ENCODE data around the gene ATG2B.

ATG2B gene

GRCh38 chr14:96304956-96305355, 58.2 kb downstream of the ATG2B start:
- DNase-seq: no peak

- no peak for DNase-seq
Measured at GRCh38 chr14:96303981-96304380, 59.2 kb downstream of the ATG2B start.

GRCh38 chr14:96299441-96299840, 63.7 kb downstream of the ATG2B start:
- no peak for DNase-seq

GRCh38 chr14:96297997-96298515, 65.1 kb downstream of the ATG2B start:
- DNase-seq: no peak

- DNase-seq: no peak
Measured at GRCh38 chr14:96297000-96297399, 66.1 kb downstream of the ATG2B start.

GRCh38 chr14:96294246-96294645, 68.9 kb downstream of the ATG2B start:
- no peak for DNase-seq

- no peak for DNase-seq
Measured at GRCh38 chr14:96287856-96288255, 75.3 kb downstream of the ATG2B start.

GRCh38 chr14:96286251-96286650, 76.9 kb downstream of the ATG2B start:
- no peak for DNase-seq

- DNase-seq: no peak
Measured at GRCh38 chr14:96285667-96286066, 77.5 kb downstream of the ATG2B start.

- DNase-seq: no peak
Measured at GRCh38 chr14:96284430-96284829, 78.7 kb downstream of the ATG2B start.

GRCh38 chr14:96284008-96284407, 79.1 kb downstream of the ATG2B start:
- DNase-seq: no peak

GRCh38 chr14:96281486-96281885, 81.7 kb downstream of the ATG2B start:
- DNase-seq: no peak

- no peak for DNase-seq
Measured at GRCh38 chr14:96280104-96280503, 83.0 kb downstream of the ATG2B start.

GRCh38 chr14:96279564-96279963, 83.6 kb downstream of the ATG2B start:
- DNase-seq: no peak

- no peak for DNase-seq
Measured at GRCh38 chr14:96277890-96278289, 85.3 kb downstream of the ATG2B start.

- peak; percentile 69 for DNase-seq
Measured at GRCh38 chr14:96275177-96276112, 87.7 kb downstream of the ATG2B start.

- DNase-seq: no peak
Measured at GRCh38 chr14:96274543-96274942, 88.6 kb downstream of the ATG2B start.

- no peak for DNase-seq
Measured at GRCh38 chr14:96274122-96274521, 89.0 kb downstream of the ATG2B start.

- no peak for DNase-seq
Measured at GRCh38 chr14:96273629-96274028, 89.5 kb downstream of the ATG2B start.

- DNase-seq: no peak
Measured at GRCh38 chr14:96272777-96273473, 90.2 kb downstream of the ATG2B start.

GRCh38 chr14:96271421-96271762, 91.7 kb downstream of the ATG2B start:
- no peak for DNase-seq

GRCh38 chr14:96270565-96271420, 92.3 kb downstream of the ATG2B start:
- DNase-seq: no peak

- no peak for DNase-seq
Measured at GRCh38 chr14:96269359-96269710, 93.8 kb downstream of the ATG2B start.
